HG02798 (cell line): Measurements from ENCODE around the gene C1orf21.

Source experiments
- ATAC-seq: cut with Tn5 transposase; IDR thresholded peaks from one replicate; pipeline ENCODE4 v1.9.1; 2021; ENCODE audit warnings: mild to moderate bottlenecking; ENCODE audit not compliant: unreplicated experiment, poor library complexity

The C1orf21 gene

DNA sequence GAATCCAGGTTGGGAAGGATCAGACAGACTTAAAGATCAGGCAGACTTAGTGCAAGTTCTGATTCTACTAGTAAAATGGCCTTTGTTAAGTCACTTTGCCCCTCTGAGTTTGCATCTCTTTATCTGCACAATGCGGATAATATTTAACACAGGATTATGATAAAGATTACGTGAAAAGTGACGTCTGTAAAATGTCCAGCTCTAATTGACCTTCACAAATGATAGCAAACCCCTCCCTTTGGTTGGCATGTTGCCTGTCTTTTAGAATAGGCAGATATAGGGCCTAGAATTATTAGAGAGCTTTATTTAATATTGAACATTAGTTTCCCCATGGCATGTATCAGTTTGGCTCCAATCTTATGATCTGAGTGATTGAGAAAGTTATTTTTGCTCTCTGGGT is 55.4 kb downstream of the C1orf21 start:
- ATAC-seq: no peak

DNA sequence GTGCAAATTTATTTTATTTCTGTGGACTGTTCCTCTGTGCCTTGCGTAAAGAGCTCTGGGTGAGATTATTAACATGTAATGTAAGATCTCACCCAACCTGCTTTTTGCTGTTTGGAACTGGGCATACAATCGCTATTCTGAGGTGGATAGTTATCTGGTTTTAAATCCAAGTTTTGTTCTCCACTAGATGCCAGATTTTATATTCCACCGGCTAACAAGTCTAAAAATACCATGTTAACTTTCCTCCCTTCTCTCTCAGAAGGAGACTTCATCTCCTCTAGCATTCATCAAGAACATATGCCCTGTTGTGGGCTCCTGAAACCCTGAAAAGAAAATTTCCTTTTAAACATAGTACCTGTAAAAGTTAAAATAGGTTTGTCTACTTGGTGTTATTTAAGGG is 56.4 kb downstream of the C1orf21 start:
- no peak for ATAC-seq

- no peak for ATAC-seq
Measured at GRCh38 chr1:184443624-184444023, 56.8 kb downstream of the C1orf21 start.

DNA sequence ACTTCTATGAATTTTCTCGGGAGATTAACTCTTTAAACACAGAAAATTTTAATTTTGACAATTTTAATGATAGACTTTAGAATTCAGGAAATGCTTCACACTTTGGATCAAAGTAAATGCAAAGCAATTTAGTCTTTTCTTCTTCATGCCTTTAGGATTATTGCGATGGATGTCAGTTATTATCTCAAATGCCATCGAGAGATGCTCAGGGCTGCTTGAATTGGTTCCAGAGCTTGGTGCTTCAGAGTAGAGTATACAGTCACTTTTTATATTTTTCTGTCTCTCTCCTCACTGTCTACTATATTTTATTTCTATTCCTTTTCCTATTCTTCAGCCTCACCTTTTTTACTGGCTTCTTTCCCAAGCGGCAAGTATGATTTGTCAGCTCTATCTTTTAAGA is 59.2 kb downstream of the C1orf21 start:
- ATAC-seq: no peak

DNA sequence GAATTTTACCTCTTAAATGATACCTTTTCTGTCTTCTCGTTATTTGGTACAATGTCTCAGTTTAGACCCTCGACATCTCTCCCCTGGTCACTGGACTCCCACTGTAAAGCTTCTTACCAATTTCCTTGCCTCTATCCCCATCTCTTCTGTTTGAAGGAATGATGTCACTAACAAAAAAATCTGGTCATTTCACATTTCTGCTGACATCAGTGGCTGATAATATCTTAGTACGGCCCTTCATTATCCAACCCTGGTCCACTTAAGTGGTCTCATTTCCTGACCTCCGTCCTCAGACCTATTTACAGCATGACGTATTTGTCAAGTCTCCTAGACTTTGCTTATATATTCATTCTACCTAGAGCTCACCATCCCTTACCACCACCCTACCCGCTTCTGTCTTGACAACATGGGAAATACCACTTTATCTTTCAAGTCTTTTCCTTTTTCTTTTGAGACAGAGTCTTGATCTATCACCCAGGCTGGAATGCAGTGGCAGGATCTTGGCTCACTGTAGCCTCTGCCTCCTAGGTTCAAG is 60.9 kb downstream of the C1orf21 start:
- ATAC-seq: no peak

DNA sequence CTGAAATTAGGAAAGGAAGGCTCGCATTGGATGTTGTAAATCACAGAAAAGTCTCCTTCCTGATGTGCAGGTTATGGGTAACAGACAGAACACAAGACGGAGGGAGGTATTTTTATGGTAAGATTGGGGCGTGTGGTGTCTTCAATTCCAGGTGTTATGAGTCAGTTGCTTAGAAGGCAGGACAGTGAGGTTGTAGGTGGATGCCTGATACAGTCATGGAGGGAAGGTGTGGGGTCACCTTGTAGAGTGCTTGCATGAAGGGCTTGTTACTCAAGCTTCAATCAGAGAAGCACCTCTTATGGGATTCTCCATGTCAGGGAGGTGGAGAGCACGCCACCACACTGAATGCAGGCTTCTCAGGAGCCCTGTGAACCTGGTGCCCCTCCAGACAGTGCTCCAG is 63.1 kb downstream of the C1orf21 start:
- no peak for ATAC-seq

DNA sequence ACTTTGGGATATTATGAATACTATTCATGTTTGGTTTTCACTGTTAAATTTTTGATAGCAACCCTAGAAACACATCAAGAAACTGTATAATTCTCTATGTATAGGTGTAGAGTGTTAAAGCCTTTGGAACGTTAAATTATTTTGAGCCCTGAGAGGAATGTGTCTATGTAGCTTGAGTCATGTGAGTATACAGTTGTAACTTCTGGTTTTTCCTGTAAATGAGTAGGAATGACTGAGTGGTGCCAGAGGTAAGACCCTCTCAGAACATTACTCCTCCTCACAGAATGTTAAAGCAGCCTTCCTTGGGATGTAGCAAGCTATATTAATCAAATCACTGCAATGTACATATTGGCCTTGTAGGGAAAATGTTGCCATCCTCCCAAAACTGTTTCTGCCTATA is 69.0 kb downstream of the C1orf21 start:
- ATAC-seq: no peak

DNA sequence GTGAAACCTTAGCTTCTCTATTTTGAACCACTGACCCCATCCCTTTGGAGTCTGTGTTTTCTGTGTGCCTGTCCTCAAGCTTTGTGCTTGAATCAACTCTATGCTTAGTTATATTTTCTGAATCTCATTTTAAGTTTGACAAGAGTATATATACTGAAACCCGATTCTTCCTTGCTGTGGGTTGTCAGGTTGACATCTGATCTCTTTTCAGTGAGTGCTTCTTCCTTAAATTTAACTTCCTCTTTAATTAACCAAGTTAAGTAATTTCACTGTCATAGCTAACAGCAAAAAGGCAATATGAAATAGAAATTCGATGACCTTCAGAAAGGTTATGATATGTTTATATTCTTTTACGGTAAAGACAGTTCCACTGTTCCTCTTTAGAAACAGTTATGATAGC is 69.4 kb downstream of the C1orf21 start:
- ATAC-seq: no peak

- no peak for ATAC-seq
Measured at GRCh38 chr1:184457500-184457899, 70.7 kb downstream of the C1orf21 start.

DNA sequence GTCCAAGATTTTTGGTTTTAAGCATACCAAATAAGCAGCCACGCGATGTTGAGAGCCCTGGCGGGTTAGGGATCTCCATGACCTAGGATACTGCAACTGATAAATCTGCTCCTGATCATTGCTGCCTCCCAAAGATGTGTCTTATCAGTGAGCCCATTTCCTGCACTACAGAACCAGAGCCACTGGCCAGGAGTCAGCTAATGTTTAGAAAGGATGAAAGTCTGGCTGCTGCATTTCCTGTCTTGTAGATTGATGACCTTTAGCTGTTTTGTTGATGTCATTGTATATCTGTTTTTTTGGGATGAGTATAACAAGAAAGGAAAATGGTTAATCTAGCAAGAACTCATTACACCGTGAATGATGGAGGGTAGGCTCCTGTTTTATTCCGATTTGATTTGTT is 74.5 kb downstream of the C1orf21 start:
- ATAC-seq: no peak

- no peak for ATAC-seq
Measured at GRCh38 chr1:184462155-184462554, 75.3 kb downstream of the C1orf21 start.

GRCh38 chr1:184462990-184463389 is 76.2 kb downstream of the C1orf21 start:
- ATAC-seq: no peak

- no peak for ATAC-seq
Measured at GRCh38 chr1:184463680-184464079, 76.9 kb downstream of the C1orf21 start.

DNA sequence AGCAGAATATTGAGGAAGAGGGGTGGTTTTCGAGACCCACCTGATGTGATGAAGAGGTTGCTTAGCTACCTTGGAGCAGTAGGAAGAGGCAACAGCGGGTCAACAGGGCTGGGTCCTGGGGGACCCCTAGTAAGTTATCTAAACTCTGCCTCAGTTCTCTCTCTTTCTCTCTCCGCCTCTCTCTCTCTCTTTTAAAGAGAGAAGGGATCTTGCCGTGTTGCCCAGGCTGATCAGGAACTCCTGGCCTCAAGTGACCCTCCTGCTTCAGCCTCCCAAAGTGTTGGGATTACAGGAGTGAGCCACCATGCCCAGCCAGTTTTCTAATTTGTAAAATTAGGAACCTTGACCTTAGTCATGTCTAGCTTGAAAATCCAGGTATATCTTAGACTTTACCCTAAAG is 77.9 kb downstream of the C1orf21 start:
- ATAC-seq: no peak

GRCh38 chr1:184465489-184466146 is 78.8 kb downstream of the C1orf21 start:
- ATAC-seq: no peak

GRCh38 chr1:184467295-184467694 is 80.5 kb downstream of the C1orf21 start:
- no peak for ATAC-seq

DNA sequence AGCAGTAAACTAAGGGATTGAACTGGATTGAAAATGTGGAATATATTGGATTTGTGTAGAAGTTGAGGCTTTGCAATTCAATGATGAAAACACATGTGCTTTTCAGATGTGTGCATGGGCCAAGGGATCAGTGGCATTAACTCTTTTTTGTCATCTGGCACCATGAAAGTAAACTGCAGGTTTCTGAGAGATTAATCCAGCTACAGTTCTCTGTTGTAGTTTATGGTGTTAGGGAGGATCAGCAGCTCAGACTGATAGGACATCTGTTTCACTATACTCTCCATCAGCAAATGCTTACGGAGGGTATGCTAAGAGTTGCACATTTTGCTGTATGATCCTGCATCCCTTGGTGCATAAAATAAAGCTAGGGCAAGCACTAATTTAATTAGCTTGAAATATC is 82.6 kb downstream of the C1orf21 start:
- ATAC-seq: no peak

GRCh38 chr1:184471686-184472085 is 84.9 kb downstream of the C1orf21 start:
- no peak for ATAC-seq

DNA sequence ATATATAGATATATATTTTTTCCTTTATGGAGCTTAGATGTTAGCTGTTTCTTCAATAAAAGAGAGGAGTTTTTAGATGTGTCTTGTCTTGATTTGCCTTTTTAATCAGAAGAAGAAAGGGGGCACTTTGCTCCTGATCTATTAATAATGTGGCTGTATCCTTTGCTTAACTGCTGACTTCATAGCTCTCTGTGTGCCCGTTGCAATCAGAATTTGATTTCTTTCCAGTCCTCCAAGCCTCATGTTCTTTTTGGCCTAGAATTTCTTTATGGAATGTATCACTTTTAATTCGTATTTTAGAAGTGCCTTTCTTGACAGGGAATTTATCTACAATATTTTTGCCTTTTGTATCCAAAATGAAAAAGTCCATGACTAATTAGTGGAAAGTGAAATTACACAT is 85.3 kb downstream of the C1orf21 start:
- no peak for ATAC-seq

- ATAC-seq: no peak
Measured at GRCh38 chr1:184473176-184473966, 86.5 kb downstream of the C1orf21 start.

DNA sequence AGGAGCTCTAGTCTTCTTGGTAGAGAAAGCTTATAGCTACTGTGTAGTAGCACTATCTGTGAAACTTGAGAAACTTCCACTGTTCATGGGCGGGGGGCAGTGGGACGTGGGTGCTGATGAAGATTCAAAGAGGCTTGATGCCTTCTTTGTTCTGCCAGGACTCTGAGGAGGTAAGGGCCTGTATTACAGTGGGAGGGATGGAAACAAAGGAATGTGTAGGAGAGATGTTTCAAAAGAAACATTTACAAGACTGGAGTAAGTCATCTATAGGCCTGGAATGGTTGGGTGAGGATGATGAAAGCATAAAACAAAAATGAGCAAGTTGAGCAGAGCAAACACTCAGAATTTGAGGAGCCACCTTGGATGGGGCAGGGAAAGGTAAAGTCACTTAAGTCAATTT is 89.4 kb downstream of the C1orf21 start:
- ATAC-seq: no peak
